ENCODE measurements around the gene MYL9. TPM values are rescaled to one million over a fixed set of nuclear protein-coding genes. Genes with fewer than 3 reads are reported as not detected.

Gene MYL9
- total RNA-seq, 1 donor from 2014 or later, result 246 TPM

DNA sequence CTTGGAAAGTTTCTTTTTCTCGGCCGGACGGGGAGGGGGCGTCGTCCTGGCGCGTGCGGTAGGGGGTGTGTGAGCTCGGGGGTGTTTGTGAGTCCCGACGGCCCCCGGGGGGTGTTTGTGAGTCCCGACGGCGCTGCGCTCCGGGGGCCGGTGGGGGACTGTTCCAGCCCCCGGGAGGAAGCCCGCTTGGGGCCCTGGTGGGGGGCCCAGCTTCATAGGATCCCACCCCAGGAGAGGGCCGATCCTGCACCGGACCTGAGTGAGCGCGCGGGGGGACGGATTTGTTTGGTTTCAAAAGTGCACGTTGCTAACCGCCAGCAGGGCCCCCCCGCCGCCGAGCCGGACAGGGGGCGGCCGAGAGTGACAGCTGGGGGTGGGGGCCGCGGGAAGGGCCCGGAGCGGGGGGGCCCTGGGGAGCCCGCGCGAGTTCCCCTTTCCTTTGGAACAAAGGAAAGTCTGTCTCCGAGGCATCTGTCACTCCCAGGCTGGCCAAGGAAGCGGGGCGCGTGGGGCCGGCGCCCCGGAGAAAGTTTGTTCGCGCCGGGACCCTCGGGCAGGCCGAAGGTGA, 32.6 kb downstream of the MYL9 start:
- intact Hi-C loops (cut with DNase I), result loop anchor here (2.0 to 10.0 kb wide), 2 partner anchors 23 to 291 kb away; a partner anchor contains a TSS
- Histone ChIP-seq H3K4me3 (peak overlapping the region; percentile 61 to 83), H3K9me3 (no peaks in the 10 kb centered on the region), H3K36me3 (no peaks in the 10 kb centered on the region), H3K27ac (peak overlapping the region; percentile 98), H3K4me1 (peaks cover 29% of the 10 kb centered on the region), H3K27me3 (no peaks in the 10 kb centered on the region)
- no peak for DNase-seq (ENCODE audit: extremely low spot score in 2 of 2)
- no peak for TF ChIP-seq CTCF (IDR thresholded peaks at IDR 0.05)
- TF ChIP-seq POLR2A (IDR thresholded peaks at IDR 0.05), result no peak
- TF ChIP-seq POLR2AphosphoS5 (IDR thresholded peaks at IDR 0.05; ENCODE audit: insufficient read depth in 1 of 2, low read depth in 1 of 2), result no peak

- intact Hi-C loops (cut with DNase I), result loop anchor here (10.0 kb wide), 1 partner anchor 290 kb away; a partner anchor contains a TSS
- Histone ChIP-seq H3K27ac (peak overlapping the region; percentile 98), H3K4me3 (peak overlapping the region; percentile 61 to 83), H3K36me3 (peaks cover 0 to 2% of the 10 kb centered on the region in 2 donors), H3K9me3 (no peaks in the 10 kb centered on the region), H3K4me1 (peaks cover 29% of the 10 kb centered on the region), H3K27me3 (no peaks in the 10 kb centered on the region)
- no peak for DNase-seq (ENCODE audit: extremely low spot score in 2 of 2)
- TF ChIP-seq POLR2A (IDR thresholded peaks at IDR 0.05) (no peak), POLR2AphosphoS5 (IDR thresholded peaks at IDR 0.05; ENCODE audit: insufficient read depth in 1 of 2, low read depth in 1 of 2) (peak in 1 of 2 donors; percentile 44)
These were observed 33.2 kb downstream of the MYL9 start for GRCh38 chr20:36574366-36575135.

DNA sequence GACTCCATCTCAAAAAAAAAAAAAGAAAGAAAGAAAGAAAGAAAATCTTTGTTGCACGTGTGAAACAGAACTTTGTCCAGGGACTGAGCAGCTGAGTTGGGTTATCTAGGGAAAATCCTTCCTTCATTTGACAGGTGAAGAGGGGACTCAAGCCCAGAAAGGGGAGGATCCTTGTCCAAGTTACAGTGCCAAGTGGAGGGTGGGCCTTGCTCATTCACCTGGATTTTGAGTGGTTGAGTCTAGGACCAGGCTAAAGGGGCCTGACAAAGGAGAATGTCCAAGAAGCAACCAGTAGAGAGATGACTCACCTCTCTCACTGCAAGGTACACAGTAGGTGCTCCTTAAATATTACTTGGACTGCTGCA, 34.7 kb downstream of the MYL9 start:
- intact Hi-C loops (cut with DNase I), result loop anchor here (10.0 kb wide), 1 partner anchor 289 kb away; a partner anchor contains a TSS
- Histone ChIP-seq H3K36me3 (peaks cover 0 to 11% of the 10 kb centered on the region in 2 donors), H3K9me3 (no peaks in the 10 kb centered on the region), H3K4me1 (peaks cover 29% of the 10 kb centered on the region), H3K27ac (no peak overlapping the region), H3K4me3 (no peak overlapping the region), H3K27me3 (no peaks in the 10 kb centered on the region)
- no peak for TF ChIP-seq CTCF (IDR thresholded peaks at IDR 0.05)
- no peak for TF ChIP-seq POLR2A (IDR thresholded peaks at IDR 0.05)
- TF ChIP-seq POLR2AphosphoS5 (IDR thresholded peaks at IDR 0.05; ENCODE audit: insufficient read depth in 1 of 2, low read depth in 1 of 2), result no peak
- no peak for DNase-seq (ENCODE audit: extremely low spot score in 2 of 2)

DNA sequence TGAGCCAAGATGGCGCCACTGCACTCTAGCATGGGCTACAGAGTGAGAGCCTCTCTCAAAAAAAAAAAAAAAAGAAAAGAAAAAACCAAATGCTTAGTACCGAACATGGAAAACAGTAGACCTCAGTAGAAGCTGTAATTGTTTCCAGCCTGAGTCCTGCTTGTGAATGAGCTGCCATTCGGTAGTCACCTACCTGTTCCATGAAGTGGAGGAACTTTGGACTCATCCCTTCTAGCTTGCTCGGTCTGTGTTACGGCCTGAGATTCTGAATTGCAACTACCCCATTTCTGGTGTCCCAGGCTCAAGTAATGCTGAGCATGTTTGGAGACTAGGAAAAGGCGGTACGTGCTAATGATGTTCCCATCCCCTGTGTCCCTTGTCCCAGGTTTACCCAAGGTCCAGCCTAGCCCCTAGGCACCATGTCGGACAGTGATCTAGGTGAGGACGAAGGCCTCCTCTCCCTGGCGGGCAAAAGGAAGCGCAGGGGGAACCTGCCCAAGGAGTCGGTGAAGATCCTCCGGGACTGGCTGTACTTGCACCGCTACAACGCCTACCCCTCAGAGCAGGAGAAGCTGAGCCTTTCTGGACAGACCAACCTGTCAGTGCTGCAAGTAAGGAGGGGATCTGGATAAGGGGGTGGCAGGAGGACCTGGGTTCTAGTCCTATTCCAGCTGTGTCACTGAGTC, 37.2 kb downstream of the MYL9 start:
- H3K4me1 ChIP-seq, result peaks cover 22% of the 10 kb centered on the region
- no peaks in the 10 kb centered on the region for H3K9me3 ChIP-seq
- no peaks in the 10 kb centered on the region for H3K27me3 ChIP-seq
- intact Hi-C loops (cut with DNase I), result loop anchor here (10.0 kb wide), 1 partner anchor 286 kb away; a partner anchor contains a TSS
- DNase-seq (ENCODE audit: extremely low spot score in 2 of 2), result no peak
- no peak overlapping the region for H3K27ac ChIP-seq
- no peak for TF ChIP-seq CTCF (IDR thresholded peaks at IDR 0.05)
- TF ChIP-seq POLR2A (IDR thresholded peaks at IDR 0.05), result no peak
- no peak for TF ChIP-seq POLR2AphosphoS5 (IDR thresholded peaks at IDR 0.05; ENCODE audit: insufficient read depth in 1 of 2, low read depth in 1 of 2)
- no peak overlapping the region for H3K4me3 ChIP-seq
- H3K36me3 ChIP-seq, result peaks cover 0 to 11% of the 10 kb centered on the region in 2 donors

- H3K4me1 ChIP-seq, result peaks cover 13% of the 10 kb centered on the region
- peaks cover 0 to 11% of the 10 kb centered on the region in 2 donors for H3K36me3 ChIP-seq
- no peak overlapping the region for H3K27ac ChIP-seq
- no peak for DNase-seq (ENCODE audit: extremely low spot score in 2 of 2)
- H3K27me3 ChIP-seq, result no peaks in the 10 kb centered on the region
- TF ChIP-seq CTCF (IDR thresholded peaks at IDR 0.05), result no peak
- TF ChIP-seq POLR2A (IDR thresholded peaks at IDR 0.05), result no peak
- no peak for TF ChIP-seq POLR2AphosphoS5 (IDR thresholded peaks at IDR 0.05; ENCODE audit: insufficient read depth in 1 of 2, low read depth in 1 of 2)
- no peak overlapping the region for H3K4me3 ChIP-seq
- H3K9me3 ChIP-seq, result no peaks in the 10 kb centered on the region
- intact Hi-C loops (cut with DNase I), result loop anchor here (10.0 kb wide), 1 partner anchor 285 kb away; a partner anchor contains a TSS
These were observed 38.8 kb downstream of the MYL9 start for GRCh38 chr20:36579996-36580545.

Measured in vagina (tissue), 2 donors.